ENCODE results near the gene MORN5. TPM values are rescaled to one million over a fixed set of nuclear protein-coding genes. Genes with fewer than 3 reads are reported as not detected.

MORN5 gene
- total and polyA plus RNA-seq, 2 experiments from 2014 or later, result not detected

GRCh38 chr9:122129969-122130368, 29.7 kb upstream of the MORN5 start:
- Mint-ChIP-seq H3K4me1 (peaks cover 46% of the 10 kb centered on the region), H3K27ac (no peak overlapping the region), H3K27me3 (ENCODE audit: insufficient read depth, low read depth, poor library complexity) (peaks cover 52% of the 10 kb centered on the region), H3K4me3 (no peak overlapping the region), H3K36me3 (ENCODE audit: low read depth) (no peaks in the 10 kb centered on the region), H3K9me3 (no peaks in the 10 kb centered on the region; the same call in 2 of the 3 replicates)
- Histone ChIP-seq H3F3A (replicated peaks; ENCODE audit: low read depth) (no peaks in the 10 kb centered on the region), H3K79me2 (replicated peaks; ENCODE audit: insufficient read depth) (no peaks in the 10 kb centered on the region), H3K4me3 (no peak overlapping the region), H3K4me2 (no peak overlapping the region), H3K9me2 (ENCODE audit: insufficient read depth) (0 out of 2 replicates have a peak, but pooled peaks cover 3% of the 10 kb centered on the region), H3K27me3 (ENCODE audit: insufficient read depth) (peaks cover 41% of the 10 kb centered on the region), H3K27ac (ENCODE audit: low read depth) (no peak overlapping the region), H3K36me3 (ENCODE audit: insufficient read depth) (no peaks in the 10 kb centered on the region), H3K4me1 (ENCODE audit: insufficient read depth) (peaks cover 45% of the 10 kb centered on the region), H4K20me1 (replicated peaks; ENCODE audit: insufficient read depth) (no peaks in the 10 kb centered on the region), H2AFZ (no peak overlapping the region)
- DNase-seq (ENCODE audit: low spot score) (no peak), ATAC-seq (no peak)
- TF ChIP-seq NANOG (IDR thresholded peaks at IDR 0.05; ENCODE audit: borderline replicate concordance) (no peak), REST (IDR thresholded peaks at IDR 0.05; ENCODE audit: unreplicated experiment) (no peak), STAT1 (IDR thresholded peaks at IDR 0.05; ENCODE audit: unreplicated experiment) (no peak), ZNF462 (CRISPR knock-in tag; IDR thresholded peaks at IDR 0.05) (no peak), JUNB (IDR thresholded peaks at IDR 0.05; ENCODE audit: unreplicated experiment) (no peak), ZNF114 (CRISPR knock-in tag; IDR thresholded peaks at IDR 0.05) (no peak), EZH2phosphoT487 (IDR thresholded peaks at IDR 0.05; ENCODE audit: unreplicated experiment) (no peak), EZH2 (IDR thresholded peaks at IDR 0.05; ENCODE audit: low read depth, unreplicated experiment) (no peak), CTCF (conservative IDR thresholded peaks at IDR 0.05; ENCODE audit: low read depth in 2 of 2) (no peak), CREB1 (CRISPR knock-in tag; IDR thresholded peaks at IDR 0.05; ENCODE audit: low read depth) (no peak), ETS1 (IDR thresholded peaks at IDR 0.05) (no peak), ZNF331 (CRISPR knock-in tag; IDR thresholded peaks at IDR 0.05; ENCODE audit: low read depth) (no peak), POLR2AphosphoS5 (IDR thresholded peaks at IDR 0.05; ENCODE audit: low read depth) (no peak)
